ENCODE measurements around the gene PACSIN3. TPM values are rescaled to one million over a fixed set of nuclear protein-coding genes. Genes with fewer than 3 reads are reported as not detected.

The PACSIN3 gene
- total and polyA plus RNA-seq, 4 donors = 7.9 to 25.5 (median 22.0) TPM

- peaks cover 7% of the 10 kb centered on the region for H3K36me3 ChIP-seq (ENCODE audit: control insufficient read depth, insufficient read depth, low read length)
- 100% methylated on average over 1 of the region's 2 CpGs for whole genome bisulfite sequencing (ENCODE audit: insufficient coverage)
- peaks cover 34% of the 10 kb centered on the region for H3K4me1 ChIP-seq (ENCODE audit: control insufficient read depth, insufficient read depth, low read length)
- no peak for DNase-seq (ENCODE audit: low read depth in 4 of 6, low spot score in 6 of 6)
- H3K4me3 ChIP-seq (ENCODE audit: low read depth, low read length) = no peak overlapping the region
- H3K27ac ChIP-seq (ENCODE audit: low read depth, low read length) = no peak overlapping the region
- no peaks in the 10 kb centered on the region for H3K27me3 ChIP-seq (ENCODE audit: control insufficient read depth, insufficient read depth, low read length)
- H3K9me3 ChIP-seq (ENCODE audit: control insufficient read depth, insufficient read depth, low read length) = no peaks in the 10 kb centered on the region
These were observed 36.5 kb downstream of the PACSIN3 start for GRCh38 chr11:47149782-47150181.

- no peaks in the 10 kb centered on the region for H3K27me3 ChIP-seq (ENCODE audit: control insufficient read depth, insufficient read depth, low read length)
- peaks cover 27% of the 10 kb centered on the region for H3K4me1 ChIP-seq (ENCODE audit: control insufficient read depth, insufficient read depth, low read length)
- no peak for DNase-seq (ENCODE audit: low read depth in 4 of 6, low spot score in 6 of 6)
- no peaks in the 10 kb centered on the region for H3K9me3 ChIP-seq (ENCODE audit: control insufficient read depth, insufficient read depth, low read length)
- 29% methylated on average over 9 of the region's 10 CpGs for WGBS (ENCODE audit: insufficient coverage)
- H3K27ac ChIP-seq (ENCODE audit: low read depth, low read length) = no peak overlapping the region
- H3K4me3 ChIP-seq (ENCODE audit: low read depth, low read length) = no peak overlapping the region
- H3K36me3 ChIP-seq (ENCODE audit: control insufficient read depth, insufficient read depth, low read length) = peaks cover 7% of the 10 kb centered on the region
These were observed 37.2 kb downstream of the PACSIN3 start for GRCh38 chr11:47148903-47149531.

- Histone ChIP-seq H3K36me3 (ENCODE audit: control insufficient read depth, insufficient read depth, low read length) (peaks cover 7% of the 10 kb centered on the region), H3K4me1 (ENCODE audit: control insufficient read depth, insufficient read depth, low read length) (peaks cover 19% of the 10 kb centered on the region)
- 92% methylated on average over 4 of the region's 4 CpGs for WGBS (ENCODE audit: insufficient coverage)
These were observed 38.0 kb downstream of the PACSIN3 start for GRCh38 chr11:47148270-47148669.

GRCh38 chr11:47147681-47148080 is 38.6 kb downstream of the PACSIN3 start:
- Histone ChIP-seq H3K27ac (ENCODE audit: low read depth, low read length) (no peak overlapping the region), H3K36me3 (ENCODE audit: control insufficient read depth, insufficient read depth, low read length) (peaks cover 7% of the 10 kb centered on the region), H3K9me3 (ENCODE audit: control insufficient read depth, insufficient read depth, low read length) (no peaks in the 10 kb centered on the region), H3K4me3 (ENCODE audit: low read depth, low read length) (no peak overlapping the region), H3K4me1 (ENCODE audit: control insufficient read depth, insufficient read depth, low read length) (peaks cover 13% of the 10 kb centered on the region), H3K27me3 (ENCODE audit: control insufficient read depth, insufficient read depth, low read length) (no peaks in the 10 kb centered on the region)
- WGBS (ENCODE audit: insufficient coverage) = 100% methylated on average over 3 of the region's 7 CpGs
- no peak for DNase-seq (ENCODE audit: low read depth in 4 of 6, low spot score in 6 of 6)

More at GRCh38 chr11:47148270-47148669, 38.0 kb downstream of the PACSIN3 start:
- no peak overlapping the region for H3K27ac ChIP-seq (ENCODE audit: low read depth, low read length)
- H3K4me3 ChIP-seq (ENCODE audit: low read depth, low read length) = no peak overlapping the region
- no peaks in the 10 kb centered on the region for H3K9me3 ChIP-seq (ENCODE audit: control insufficient read depth, insufficient read depth, low read length)
- no peak for DNase-seq (ENCODE audit: low read depth in 4 of 6, low spot score in 6 of 6)
- H3K27me3 ChIP-seq (ENCODE audit: control insufficient read depth, insufficient read depth, low read length) = no peaks in the 10 kb centered on the region

GRCh38 chr11:47147250-47147649 is 39.0 kb downstream of the PACSIN3 start:
- DNase-seq (ENCODE audit: low read depth in 4 of 6, low spot score in 6 of 6) = no peak
- Histone ChIP-seq H3K36me3 (ENCODE audit: control insufficient read depth, insufficient read depth, low read length) (peaks cover 7% of the 10 kb centered on the region), H3K9me3 (ENCODE audit: control insufficient read depth, insufficient read depth, low read length) (no peaks in the 10 kb centered on the region), H3K4me3 (ENCODE audit: low read depth, low read length) (no peak overlapping the region), H3K27me3 (ENCODE audit: control insufficient read depth, insufficient read depth, low read length) (no peaks in the 10 kb centered on the region), H3K4me1 (ENCODE audit: control insufficient read depth, insufficient read depth, low read length) (peaks cover 9% of the 10 kb centered on the region), H3K27ac (ENCODE audit: low read depth, low read length) (no peak overlapping the region)
- WGBS (ENCODE audit: insufficient coverage) = 88% methylated on average over 1 of the region's 2 CpGs

- 80% methylated on average over 1 of the region's 3 CpGs for WGBS (ENCODE audit: insufficient coverage)
- H3K4me3 ChIP-seq (ENCODE audit: low read depth, low read length) = no peak overlapping the region
- no peak for DNase-seq (ENCODE audit: low read depth in 4 of 6, low spot score in 6 of 6)
These were observed 41.7 kb downstream of the PACSIN3 start for GRCh38 chr11:47144541-47144940.

GRCh38 chr11:47143322-47143721 is 42.9 kb downstream of the PACSIN3 start:
- Histone ChIP-seq H3K36me3 (ENCODE audit: control insufficient read depth, insufficient read depth, low read length) (peaks cover 9% of the 10 kb centered on the region), H3K4me1 (ENCODE audit: control insufficient read depth, insufficient read depth, low read length) (peaks cover 3% of the 10 kb centered on the region), H3K27me3 (ENCODE audit: control insufficient read depth, insufficient read depth, low read length) (no peaks in the 10 kb centered on the region), H3K27ac (ENCODE audit: low read depth, low read length) (no peak overlapping the region), H3K4me3 (ENCODE audit: low read depth, low read length) (no peak overlapping the region), H3K9me3 (ENCODE audit: control insufficient read depth, insufficient read depth, low read length) (no peaks in the 10 kb centered on the region)
- WGBS (ENCODE audit: insufficient coverage) = 66% methylated on average over 3 of the region's 3 CpGs
- peak in 1 of 6 donors; percentile 62 for DNase-seq (ENCODE audit: low read depth in 4 of 6, low spot score in 6 of 6)

More at GRCh38 chr11:47144541-47144940, 41.7 kb downstream of the PACSIN3 start:
- Histone ChIP-seq H3K27ac (ENCODE audit: low read depth, low read length) (no peak overlapping the region), H3K4me1 (ENCODE audit: control insufficient read depth, insufficient read depth, low read length) (peaks cover 7% of the 10 kb centered on the region), H3K36me3 (ENCODE audit: control insufficient read depth, insufficient read depth, low read length) (peaks cover 7% of the 10 kb centered on the region), H3K27me3 (ENCODE audit: control insufficient read depth, insufficient read depth, low read length) (no peaks in the 10 kb centered on the region), H3K9me3 (ENCODE audit: control insufficient read depth, insufficient read depth, low read length) (no peaks in the 10 kb centered on the region)

GRCh38 chr11:47139878-47140277 is 46.4 kb downstream of the PACSIN3 start:
- Histone ChIP-seq H3K27ac (ENCODE audit: low read depth, low read length) (no peak overlapping the region), H3K4me1 (ENCODE audit: control insufficient read depth, insufficient read depth, low read length) (peaks cover 3% of the 10 kb centered on the region), H3K27me3 (ENCODE audit: control insufficient read depth, insufficient read depth, low read length) (no peaks in the 10 kb centered on the region), H3K36me3 (ENCODE audit: control insufficient read depth, insufficient read depth, low read length) (peaks cover 4% of the 10 kb centered on the region), H3K9me3 (ENCODE audit: control insufficient read depth, insufficient read depth, low read length) (no peaks in the 10 kb centered on the region), H3K4me3 (ENCODE audit: low read depth, low read length) (no peak overlapping the region)
- no peak for DNase-seq (ENCODE audit: low read depth in 4 of 6, low spot score in 6 of 6)
- 44% methylated on average over 3 of the region's 4 CpGs for whole genome bisulfite sequencing (ENCODE audit: insufficient coverage)

- no peaks in the 10 kb centered on the region for H3K27me3 ChIP-seq (ENCODE audit: control insufficient read depth, insufficient read depth, low read length)
- WGBS (ENCODE audit: insufficient coverage) = 93% methylated on average over 2 of the region's 2 CpGs
- no peak overlapping the region for H3K4me3 ChIP-seq (ENCODE audit: low read depth, low read length)
- no peak for DNase-seq (ENCODE audit: low read depth in 4 of 6, low spot score in 6 of 6)
- no peak overlapping the region for H3K27ac ChIP-seq (ENCODE audit: low read depth, low read length)
- peaks cover 4% of the 10 kb centered on the region for H3K36me3 ChIP-seq (ENCODE audit: control insufficient read depth, insufficient read depth, low read length)
- H3K4me1 ChIP-seq (ENCODE audit: control insufficient read depth, insufficient read depth, low read length) = peaks cover 12% of the 10 kb centered on the region
- no peaks in the 10 kb centered on the region for H3K9me3 ChIP-seq (ENCODE audit: control insufficient read depth, insufficient read depth, low read length)
These were observed 48.8 kb downstream of the PACSIN3 start for GRCh38 chr11:47137476-47137875.

GRCh38 chr11:47136921-47137320 is 49.3 kb downstream of the PACSIN3 start:
- Histone ChIP-seq H3K4me1 (ENCODE audit: control insufficient read depth, insufficient read depth, low read length) (peaks cover 12% of the 10 kb centered on the region), H3K27me3 (ENCODE audit: control insufficient read depth, insufficient read depth, low read length) (no peaks in the 10 kb centered on the region), H3K36me3 (ENCODE audit: control insufficient read depth, insufficient read depth, low read length) (peaks cover 4% of the 10 kb centered on the region), H3K4me3 (ENCODE audit: low read depth, low read length) (no peak overlapping the region), H3K27ac (ENCODE audit: low read depth, low read length) (no peak overlapping the region), H3K9me3 (ENCODE audit: control insufficient read depth, insufficient read depth, low read length) (no peaks in the 10 kb centered on the region)
- no CpG with 5 or more reads among the region's 3 CpGs for WGBS (ENCODE audit: insufficient coverage)
- no peak for DNase-seq (ENCODE audit: low read depth in 4 of 6, low spot score in 6 of 6)
